ENCODE measurements around the gene SIVA1. TPM values are rescaled to one million over a fixed set of nuclear protein-coding genes. Genes with fewer than 3 reads are reported as not detected.

Gene SIVA1
- total and polyA plus RNA-seq, 9 of the 15 experiments (the other 6 are each of a cell fraction or from before 2014, with no cell fraction given): 4.2 to 186 (median 54.2) TPM

GRCh38 chr14:104717137-104717536 is 35.8 kb upstream of the SIVA1 start:
- Histone ChIP-seq H3K79me2 (ENCODE audit: control insufficient read depth, insufficient read depth, low read length) (no peaks in the 10 kb centered on the region), H3K27me3 (ENCODE audit: control insufficient read depth in 2 of 2, insufficient read depth in 2 of 2, low read length in 2 of 2) (no peaks in the 10 kb centered on the region), H3K27ac (ENCODE audit: extremely low read depth, low read depth, low read length) (no peak overlapping the region), H3K9me3 (replicated peaks; ENCODE audit: control insufficient read depth, insufficient read depth, low read depth, low read length) (no peaks in the 10 kb centered on the region), H3K9me1 (ENCODE audit: control insufficient read depth, insufficient read depth, low read length) (no peaks in the 10 kb centered on the region), H3K4me1 (replicated peaks in 1 of 2; ENCODE audit: control insufficient read depth in 2 of 2, insufficient read depth in 2 of 2, low read length in 2 of 2) (peaks cover 0 to 43% of the 10 kb centered on the region in 2 experiments; a peak in 2 of 5 replicates), H3K4me3 (no peak overlapping the region), H3K9ac (ENCODE audit: insufficient read depth in 1 of 2, low read depth in 2 of 2, low read length in 2 of 2) (no peak overlapping the region), H3K4me2 (ENCODE audit: insufficient read depth, low read length) (no peak overlapping the region), H4K20me1 (replicated peaks; ENCODE audit: control insufficient read depth, insufficient read depth, low read length) (peaks cover 3% of the 10 kb centered on the region; the same call in 1 of the 2 replicates), H3K36me3 (ENCODE audit: control insufficient read depth, insufficient read depth, low read length) (peaks cover 3% of the 10 kb centered on the region; the same call in 1 of the 3 replicates), H2AFZ (ENCODE audit: low read depth, low read length) (no peak overlapping the region)
- in situ Hi-C loops (cut with MboI) (no loop called here), intact Hi-C loops (cut with micrococcal nuclease) (no loop called here)
- ChIA-PET CTCF (ENCODE audit: low intra/inter-chr PET ratio) (no interaction called here), POLR2A (no interaction called here)
- WGBS (ENCODE audit: insufficient coverage, low coverage, missing lambda C conversion rate): 83% methylated on average over 1 of the region's 22 CpGs
- ATAC-seq: no peak
- no TSS peak for BruUV-seq (replicated peaks)
- FAIRE-seq: no peak
- no peak for DNase-seq (ENCODE audit: extremely low read depth in 1 of 4, low spot score in 3 of 4)
- TF ChIP-seq, protein P1, sequence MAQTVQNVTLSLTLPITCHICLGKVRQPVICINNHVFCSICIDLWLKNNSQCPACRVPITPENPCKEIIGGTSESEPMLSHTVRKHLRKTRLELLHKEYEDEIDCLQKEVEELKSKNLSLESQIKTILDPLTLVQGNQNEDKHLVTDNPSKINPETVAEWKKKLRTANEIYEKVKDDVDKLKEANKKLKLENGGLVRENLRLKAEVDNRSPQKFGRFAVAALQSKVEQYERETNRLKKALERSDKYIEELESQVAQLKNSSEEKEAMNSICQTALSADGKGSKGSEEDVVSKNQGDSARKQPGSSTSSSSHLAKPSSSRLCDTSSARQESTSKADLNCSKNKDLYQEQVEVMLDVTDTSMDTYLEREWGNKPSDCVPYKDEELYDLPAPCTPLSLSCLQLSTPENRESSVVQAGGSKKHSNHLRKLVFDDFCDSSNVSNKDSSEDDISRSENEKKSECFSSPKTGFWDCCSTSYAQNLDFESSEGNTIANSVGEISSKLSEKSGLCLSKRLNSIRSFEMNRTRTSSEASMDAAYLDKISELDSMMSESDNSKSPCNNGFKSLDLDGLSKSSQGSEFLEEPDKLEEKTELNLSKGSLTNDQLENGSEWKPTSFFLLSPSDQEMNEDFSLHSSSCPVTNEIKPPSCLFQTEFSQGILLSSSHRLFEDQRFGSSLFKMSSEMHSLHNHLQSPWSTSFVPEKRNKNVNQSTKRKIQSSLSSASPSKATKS (CRISPR knock-in tag; IDR thresholded peaks at IDR 0.05): no peak
- TF ChIP-seq, protein P2, sequence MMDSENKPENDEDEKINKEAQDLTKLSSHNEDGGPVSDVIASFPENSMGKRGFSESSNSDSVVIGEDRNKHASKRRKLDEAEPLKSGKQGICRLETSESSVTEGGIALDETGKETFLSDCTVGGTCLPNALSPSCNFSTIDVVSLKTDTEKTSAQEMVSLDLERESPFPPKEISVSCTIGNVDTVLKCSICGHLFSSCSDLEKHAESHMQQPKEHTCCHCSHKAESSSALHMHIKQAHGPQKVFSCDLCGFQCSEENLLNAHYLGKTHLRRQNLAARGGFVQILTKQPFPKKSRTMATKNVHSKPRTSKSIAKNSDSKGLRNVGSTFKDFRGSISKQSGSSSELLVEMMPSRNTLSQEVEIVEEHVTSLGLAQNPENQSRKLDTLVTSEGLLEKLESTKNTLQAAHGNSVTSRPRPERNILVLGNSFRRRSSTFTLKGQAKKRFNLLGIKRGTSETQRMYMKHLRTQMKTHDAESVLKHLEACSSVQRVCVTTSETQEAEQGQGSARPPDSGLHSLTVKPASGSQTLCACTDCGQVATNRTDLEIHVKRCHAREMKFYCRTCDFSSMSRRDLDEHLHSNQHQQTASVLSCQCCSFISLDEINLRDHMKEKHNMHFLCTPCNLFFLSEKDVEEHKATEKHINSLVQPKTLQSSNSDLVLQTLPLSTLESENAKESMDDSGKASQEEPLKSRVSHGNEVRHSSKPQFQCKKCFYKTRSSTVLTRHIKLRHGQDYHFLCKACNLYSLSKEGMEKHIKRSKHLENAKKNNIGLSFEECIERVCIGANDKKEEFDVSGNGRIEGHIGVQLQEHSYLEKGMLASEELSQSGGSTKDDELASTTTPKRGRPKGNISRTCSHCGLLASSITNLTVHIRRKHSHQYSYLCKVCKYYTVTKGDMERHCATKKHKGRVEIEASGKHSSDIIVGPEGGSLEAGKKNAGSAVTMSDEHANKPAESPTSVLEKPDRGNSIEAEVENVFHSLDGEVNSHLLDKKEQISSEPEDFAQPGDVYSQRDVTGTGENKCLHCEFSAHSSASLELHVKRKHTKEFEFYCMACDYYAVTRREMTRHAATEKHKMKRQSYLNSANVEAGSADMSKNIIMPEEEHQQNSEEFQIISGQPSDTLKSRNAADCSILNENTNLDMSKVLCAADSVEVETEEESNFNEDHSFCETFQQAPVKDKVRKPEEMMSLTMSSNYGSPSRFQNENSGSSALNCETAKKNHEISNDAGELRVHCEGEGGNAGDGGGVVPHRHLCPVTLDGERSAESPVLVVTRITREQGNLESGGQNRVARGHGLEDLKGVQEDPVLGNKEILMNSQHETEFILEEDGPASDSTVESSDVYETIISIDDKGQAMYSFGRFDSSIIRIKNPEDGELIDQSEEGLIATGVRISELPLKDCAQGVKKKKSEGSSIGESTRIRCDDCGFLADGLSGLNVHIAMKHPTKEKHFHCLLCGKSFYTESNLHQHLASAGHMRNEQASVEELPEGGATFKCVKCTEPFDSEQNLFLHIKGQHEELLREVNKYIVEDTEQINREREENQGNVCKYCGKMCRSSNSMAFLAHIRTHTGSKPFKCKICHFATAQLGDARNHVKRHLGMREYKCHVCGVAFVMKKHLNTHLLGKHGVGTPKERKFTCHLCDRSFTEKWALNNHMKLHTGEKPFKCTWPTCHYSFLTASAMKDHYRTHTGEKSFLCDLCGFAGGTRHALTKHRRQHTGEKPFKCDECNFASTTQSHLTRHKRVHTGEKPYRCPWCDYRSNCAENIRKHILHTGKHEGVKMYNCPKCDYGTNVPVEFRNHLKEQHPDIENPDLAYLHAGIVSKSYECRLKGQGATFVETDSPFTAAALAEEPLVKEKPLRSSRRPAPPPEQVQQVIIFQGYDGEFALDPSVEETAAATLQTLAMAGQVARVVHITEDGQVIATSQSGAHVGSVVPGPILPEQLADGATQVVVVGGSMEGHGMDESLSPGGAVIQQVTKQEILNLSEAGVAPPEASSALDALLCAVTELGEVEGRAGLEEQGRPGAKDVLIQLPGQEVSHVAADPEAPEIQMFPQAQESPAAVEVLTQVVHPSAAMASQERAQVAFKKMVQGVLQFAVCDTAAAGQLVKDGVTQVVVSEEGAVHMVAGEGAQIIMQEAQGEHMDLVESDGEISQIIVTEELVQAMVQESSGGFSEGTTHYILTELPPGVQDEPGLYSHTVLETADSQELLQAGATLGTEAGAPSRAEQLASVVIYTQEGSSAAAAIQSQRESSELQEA (IDR thresholded peaks at IDR 0.05; ENCODE audit: low read depth): no peak
- TF ChIP-seq ZNF316 (IDR thresholded peaks at IDR 0.05) (no peak), BCOR (IDR thresholded peaks at IDR 0.05) (no peak), FOXA1 (IDR thresholded peaks at IDR 0.05; ENCODE audit: borderline replicate concordance) (no peak)
- TF ChIP-seq, protein P3, sequence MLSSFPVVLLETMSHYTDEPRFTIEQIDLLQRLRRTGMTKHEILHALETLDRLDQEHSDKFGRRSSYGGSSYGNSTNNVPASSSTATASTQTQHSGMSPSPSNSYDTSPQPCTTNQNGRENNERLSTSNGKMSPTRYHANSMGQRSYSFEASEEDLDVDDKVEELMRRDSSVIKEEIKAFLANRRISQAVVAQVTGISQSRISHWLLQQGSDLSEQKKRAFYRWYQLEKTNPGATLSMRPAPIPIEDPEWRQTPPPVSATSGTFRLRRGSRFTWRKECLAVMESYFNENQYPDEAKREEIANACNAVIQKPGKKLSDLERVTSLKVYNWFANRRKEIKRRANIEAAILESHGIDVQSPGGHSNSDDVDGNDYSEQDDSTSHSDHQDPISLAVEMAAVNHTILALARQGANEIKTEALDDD (IDR thresholded peaks at IDR 0.05): no peak
- TF ChIP-seq, protein P4, sequence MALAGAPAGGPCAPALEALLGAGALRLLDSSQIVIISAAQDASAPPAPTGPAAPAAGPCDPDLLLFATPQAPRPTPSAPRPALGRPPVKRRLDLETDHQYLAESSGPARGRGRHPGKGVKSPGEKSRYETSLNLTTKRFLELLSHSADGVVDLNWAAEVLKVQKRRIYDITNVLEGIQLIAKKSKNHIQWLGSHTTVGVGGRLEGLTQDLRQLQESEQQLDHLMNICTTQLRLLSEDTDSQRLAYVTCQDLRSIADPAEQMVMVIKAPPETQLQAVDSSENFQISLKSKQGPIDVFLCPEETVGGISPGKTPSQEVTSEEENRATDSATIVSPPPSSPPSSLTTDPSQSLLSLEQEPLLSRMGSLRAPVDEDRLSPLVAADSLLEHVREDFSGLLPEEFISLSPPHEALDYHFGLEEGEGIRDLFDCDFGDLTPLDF (CRISPR knock-in tag; IDR thresholded peaks at IDR 0.05): no peak
- TF ChIP-seq, protein P5, sequence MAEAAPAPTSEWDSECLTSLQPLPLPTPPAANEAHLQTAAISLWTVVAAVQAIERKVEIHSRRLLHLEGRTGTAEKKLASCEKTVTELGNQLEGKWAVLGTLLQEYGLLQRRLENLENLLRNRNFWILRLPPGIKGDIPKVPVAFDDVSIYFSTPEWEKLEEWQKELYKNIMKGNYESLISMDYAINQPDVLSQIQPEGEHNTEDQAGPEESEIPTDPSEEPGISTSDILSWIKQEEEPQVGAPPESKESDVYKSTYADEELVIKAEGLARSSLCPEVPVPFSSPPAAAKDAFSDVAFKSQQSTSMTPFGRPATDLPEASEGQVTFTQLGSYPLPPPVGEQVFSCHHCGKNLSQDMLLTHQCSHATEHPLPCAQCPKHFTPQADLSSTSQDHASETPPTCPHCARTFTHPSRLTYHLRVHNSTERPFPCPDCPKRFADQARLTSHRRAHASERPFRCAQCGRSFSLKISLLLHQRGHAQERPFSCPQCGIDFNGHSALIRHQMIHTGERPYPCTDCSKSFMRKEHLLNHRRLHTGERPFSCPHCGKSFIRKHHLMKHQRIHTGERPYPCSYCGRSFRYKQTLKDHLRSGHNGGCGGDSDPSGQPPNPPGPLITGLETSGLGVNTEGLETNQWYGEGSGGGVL (CRISPR knock-in tag; IDR thresholded peaks at IDR 0.05): no peak

All from K562 (cell line).